Cardiac fibroblast (primary cell): Measurements from ENCODE around the gene TINAG.

ENCODE experiments used
- DNase-seq, 2 donors: peaks; one replicate each; pipeline versions ENCODE4 v3.0.0 to v3.0.0-alpha.2; 2010; ENCODE audit warnings: low read depth in 2 of 2
- H3K4me3 ChIP-seq, 2 donors: replicated peaks in 1 of 2; 1 replicate in 1 of 2; 2 replicates in 1 of 2; pipeline ENCODE4 v1.5.1; 2011; ENCODE audit warnings: low read depth in 2 of 2, low read length in 2 of 2, mild to moderate bottlenecking in 2 of 2, moderate library complexity in 1 of 2
- TF ChIP-seq, protein P1 (sequence below): IDR thresholded peaks from one replicate; pipeline ENCODE4 v1.5.1; 2011; ENCODE audit warnings: low read depth, mild to moderate bottlenecking, low read length, inconsistent platforms

Gene TINAG

DNA sequence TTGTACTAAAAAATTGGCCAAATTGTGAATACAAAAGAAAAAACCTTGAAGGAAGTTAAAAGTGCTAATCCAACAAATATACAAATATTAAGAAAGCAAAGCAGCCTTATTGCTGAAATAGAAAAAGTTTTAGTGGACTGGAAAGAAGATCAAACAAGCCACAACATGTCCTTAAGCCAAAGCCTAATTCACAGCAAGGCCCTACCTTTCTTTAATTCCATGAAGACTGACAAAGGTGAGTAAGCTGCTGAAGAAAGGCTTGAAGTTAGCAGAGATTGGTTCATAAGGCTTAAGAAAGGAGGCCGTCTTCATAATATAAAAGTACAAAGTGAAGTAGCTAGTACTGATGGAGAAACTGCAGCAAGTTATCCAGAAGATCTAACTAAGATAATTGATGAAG, 53.5 kb downstream of the TINAG start:
- TF ChIP-seq, protein P1, sequence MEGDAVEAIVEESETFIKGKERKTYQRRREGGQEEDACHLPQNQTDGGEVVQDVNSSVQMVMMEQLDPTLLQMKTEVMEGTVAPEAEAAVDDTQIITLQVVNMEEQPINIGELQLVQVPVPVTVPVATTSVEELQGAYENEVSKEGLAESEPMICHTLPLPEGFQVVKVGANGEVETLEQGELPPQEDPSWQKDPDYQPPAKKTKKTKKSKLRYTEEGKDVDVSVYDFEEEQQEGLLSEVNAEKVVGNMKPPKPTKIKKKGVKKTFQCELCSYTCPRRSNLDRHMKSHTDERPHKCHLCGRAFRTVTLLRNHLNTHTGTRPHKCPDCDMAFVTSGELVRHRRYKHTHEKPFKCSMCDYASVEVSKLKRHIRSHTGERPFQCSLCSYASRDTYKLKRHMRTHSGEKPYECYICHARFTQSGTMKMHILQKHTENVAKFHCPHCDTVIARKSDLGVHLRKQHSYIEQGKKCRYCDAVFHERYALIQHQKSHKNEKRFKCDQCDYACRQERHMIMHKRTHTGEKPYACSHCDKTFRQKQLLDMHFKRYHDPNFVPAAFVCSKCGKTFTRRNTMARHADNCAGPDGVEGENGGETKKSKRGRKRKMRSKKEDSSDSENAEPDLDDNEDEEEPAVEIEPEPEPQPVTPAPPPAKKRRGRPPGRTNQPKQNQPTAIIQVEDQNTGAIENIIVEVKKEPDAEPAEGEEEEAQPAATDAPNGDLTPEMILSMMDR = no peak
- no peak for DNase-seq
- no peak overlapping the region for H3K4me3 ChIP-seq

DNA sequence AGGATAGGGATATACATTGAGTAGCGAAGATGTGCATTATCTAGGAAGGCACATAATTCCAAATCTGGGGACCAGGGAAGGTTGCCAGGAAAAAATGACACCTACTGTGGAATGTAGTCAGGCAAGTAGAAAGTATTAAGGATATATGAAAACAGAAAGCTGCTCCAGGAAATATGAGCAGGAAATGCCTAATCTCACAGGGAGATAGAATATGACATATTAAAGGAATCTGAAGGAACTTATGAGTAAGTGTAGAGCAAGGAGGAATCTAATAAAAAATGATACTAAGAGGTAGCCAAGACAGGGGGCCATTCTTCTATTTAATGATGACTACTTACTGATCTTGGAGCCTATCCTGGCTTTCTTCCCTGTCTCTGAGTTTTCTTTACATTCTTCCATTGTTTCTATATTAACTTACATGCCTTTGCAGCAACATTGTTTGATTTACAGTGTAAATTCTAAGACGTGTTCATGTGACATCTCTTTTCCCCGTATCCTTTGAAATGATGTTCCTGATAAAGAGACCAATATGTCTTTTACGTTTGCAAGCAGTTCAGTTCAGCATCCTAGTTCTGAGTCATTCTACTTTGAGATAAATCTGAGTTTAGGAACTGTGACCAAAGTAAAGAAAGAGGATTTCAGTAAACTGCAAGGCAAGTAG, 58.6 kb downstream of the TINAG start:
- TF ChIP-seq, protein P1 = no peak
- no peak overlapping the region for H3K4me3 ChIP-seq

DNA sequence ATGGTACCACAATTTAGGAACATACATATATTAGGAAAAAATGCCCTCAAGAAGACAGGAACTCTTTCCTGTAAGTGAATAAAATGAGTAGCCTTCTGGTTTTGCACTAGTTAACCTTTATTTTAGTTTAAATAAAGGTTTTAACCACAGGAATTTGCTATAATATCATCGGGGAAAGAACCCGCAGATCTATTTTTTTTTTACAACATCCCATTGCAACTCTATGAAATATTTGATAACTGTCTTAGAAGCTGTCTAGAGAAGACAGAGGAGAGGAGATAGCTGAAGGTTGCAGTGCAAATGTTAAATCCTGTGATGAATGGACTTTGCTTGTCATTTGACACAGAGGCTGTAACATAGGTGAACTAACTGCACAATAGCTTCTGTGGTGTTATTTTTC, 69.5 kb downstream of the TINAG start:
- no peak for DNase-seq
- no peak overlapping the region for H3K4me3 ChIP-seq
- TF ChIP-seq, protein P1 = no peak

More for the DNA sequence above, 58.6 kb downstream of the TINAG start:
- DNase-seq = peak; percentile 28 to 45

DNA sequence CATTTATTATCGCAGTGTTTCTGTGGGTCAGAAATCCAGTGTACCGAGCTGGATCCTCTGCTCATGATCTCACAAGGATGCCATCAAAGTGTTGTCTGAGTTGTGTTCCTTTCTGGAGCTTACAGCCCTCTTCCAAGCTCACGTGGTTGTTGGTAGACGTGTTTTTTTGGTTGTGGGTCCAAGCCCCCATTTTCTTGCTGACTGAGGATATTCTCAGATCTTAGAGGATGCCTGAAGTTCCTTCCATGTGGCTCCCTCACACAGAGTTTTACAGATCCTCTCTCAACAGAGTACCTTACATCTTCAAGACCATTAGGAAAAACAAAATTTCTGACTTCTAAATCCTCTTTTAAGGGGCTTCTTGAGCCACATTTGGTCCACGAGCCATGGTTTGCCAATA, 78.1 kb downstream of the TINAG start:
- TF ChIP-seq, protein P1 = no peak
- H3K4me3 ChIP-seq = no peak overlapping the region
- no peak for DNase-seq

DNA sequence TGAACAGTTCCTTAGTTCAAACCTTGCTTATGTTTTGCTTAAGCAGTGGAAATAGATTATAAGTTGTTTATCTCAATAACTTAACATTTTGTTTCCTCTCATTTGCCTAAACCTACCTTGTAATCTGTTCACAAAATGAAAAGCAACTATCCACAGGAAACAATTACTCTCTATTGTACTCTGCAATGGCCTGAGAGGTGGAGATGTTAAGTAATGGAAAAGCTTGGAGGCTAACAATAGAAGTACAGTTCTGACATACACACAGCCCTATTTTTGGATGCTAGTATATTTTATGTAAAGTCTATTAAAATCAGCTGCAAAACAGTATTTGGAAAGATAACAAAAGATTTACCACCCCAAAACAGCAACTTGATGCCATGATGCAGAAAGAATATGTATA, 82.1 kb downstream of the TINAG start:
- TF ChIP-seq, protein P1 = no peak
- no peak for DNase-seq
- no peak overlapping the region for H3K4me3 ChIP-seq

DNA sequence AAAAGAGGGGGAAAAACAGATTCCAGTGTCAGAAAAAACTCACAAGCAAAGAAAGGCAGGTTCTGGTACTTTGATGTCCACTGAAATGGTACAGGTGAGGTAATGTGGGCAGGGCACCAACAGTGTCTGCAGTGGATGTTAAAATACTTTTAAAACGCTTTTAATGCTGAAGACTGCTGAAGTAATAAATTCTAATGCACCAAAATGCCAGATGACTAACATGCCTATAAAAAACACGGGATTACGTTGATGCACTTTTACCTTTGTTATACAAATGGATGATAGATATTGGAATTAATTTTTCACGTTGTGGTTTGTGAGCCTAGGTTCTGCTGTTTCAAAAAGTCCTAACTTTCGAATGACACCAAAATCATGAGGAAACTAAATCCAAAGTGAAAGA, 83.3 kb downstream of the TINAG start:
- no peak overlapping the region for H3K4me3 ChIP-seq
- TF ChIP-seq, protein P1 = no peak
- no peak for DNase-seq

DNA sequence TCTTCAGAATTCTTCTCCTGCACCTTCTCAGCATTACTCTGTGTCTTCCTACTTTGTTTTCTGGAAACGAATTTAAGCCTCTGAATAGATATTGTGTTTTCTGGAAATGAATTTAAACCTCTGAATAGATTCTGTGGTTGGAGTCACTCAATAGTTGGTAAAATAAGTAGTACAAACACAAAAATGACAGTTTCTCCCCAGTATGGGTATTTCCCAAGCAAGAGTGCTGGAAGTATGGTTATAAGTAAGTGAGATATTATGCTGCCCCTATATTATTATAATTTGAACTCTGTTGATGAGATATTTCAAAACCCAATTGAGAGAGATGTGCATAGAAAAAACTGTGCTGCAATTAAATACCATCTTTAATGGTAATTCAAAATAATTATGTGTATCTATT, 94.9 kb downstream of the TINAG start:
- TF ChIP-seq, protein P1 = no peak
- DNase-seq = no peak
- no peak overlapping the region for H3K4me3 ChIP-seq
